CD4-positive, alpha-beta T cell treated with Interleukin-17A for 1 hour (primary cell): Measurements from ENCODE around the gene EIF2D.
A peak's percentile ranks its signal among the peaks of the same experiment; 100 is the strongest.
"Not testable (repeated sequence)": the region's sequence is repeated elsewhere in the genome, so short reads cannot be mapped to it uniquely, and the experiment has no call there.

Experiments used
- DNase-seq: peaks from one replicate; pipeline ENCODE4 v3.0.0-alpha.2; 2020

The EIF2D gene

DNA sequence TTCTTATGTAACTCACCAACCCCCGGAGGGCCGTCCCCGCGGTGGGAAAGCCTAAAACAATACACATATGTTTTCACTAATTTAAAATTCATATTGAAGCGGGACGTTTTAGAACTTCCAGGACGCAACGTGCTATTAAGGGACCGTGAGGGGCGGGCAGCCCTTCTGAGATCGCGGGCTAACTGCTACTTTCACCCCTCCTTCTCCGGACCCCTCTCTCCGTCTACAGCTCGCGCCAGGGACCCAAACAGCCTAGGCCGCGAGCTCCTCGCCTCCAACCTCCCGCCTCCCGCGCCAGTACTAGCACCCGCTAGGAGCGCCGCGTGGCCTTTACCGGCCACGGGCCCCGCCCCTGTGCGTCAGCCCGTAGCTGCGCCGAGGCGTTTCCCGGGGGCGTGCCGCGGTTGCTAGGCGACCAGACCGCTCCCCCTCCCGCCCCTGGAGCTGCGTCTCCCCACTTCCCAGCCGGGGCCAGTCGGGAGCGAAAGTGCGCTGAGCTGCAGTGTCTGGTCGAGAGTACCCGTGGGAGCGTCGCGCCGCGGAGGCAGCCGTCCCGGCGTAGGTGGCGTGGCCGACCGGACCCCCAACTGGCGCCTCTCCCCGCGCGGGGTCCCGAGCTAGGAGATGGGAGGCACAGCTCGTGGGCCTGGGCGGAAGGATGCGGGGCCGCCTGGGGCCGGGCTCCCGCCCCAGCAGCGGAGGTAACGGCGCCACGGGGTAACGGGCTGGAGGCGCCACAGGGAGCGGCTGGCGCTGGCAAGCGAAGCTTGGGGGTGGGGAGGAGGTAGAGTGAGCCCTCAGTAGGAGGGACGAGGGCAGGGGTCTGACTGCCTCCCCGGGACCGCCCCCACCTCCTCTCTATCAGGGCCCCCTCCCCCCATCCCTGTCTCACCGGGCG lies 23.1 kb upstream of the EIF2D start, which contains the start of gene DYRK3:
Gene DYRK3, plus strand, starts transcription at position 457 of the 898 bp plus-strand sequence. Its CDS starts 168 bp downstream, at position 625.
- DNase-seq = peak; percentile 89

DNA sequence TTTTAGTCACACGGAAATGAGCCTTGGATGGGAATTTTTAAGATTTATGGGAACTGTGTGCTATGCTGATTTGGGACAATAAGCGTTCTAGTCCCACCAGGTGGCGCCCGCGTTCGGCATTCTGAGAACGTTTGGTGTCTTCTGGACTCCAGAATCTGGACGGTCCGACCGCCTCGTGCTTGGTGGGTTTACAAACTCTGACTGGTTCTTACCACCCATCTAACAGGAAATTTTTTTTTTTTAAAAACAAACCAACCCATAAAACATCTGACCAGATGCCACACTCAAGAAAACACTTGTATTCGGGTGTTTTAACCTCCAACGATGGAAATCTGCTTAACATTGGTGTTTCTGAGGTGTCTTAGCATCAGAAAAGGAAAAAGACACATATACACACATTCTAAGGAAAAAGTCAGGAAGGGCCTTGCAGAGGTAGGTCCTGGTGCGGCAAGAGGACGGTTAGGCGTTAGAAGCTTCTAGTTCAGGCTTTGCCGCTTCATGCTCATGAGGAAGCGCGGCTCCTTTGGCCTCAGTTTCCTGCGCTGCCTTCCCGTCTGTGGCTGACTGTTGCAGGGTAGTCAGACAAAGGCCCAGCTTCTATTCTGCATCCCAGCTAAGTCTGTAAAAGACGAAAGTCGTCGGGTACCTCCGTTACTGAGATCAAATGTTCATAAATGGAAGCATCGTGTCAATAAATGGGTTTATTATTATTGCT lies 22.3 kb upstream of the EIF2D start:
- peak; percentile 73 for DNase-seq

DNA sequence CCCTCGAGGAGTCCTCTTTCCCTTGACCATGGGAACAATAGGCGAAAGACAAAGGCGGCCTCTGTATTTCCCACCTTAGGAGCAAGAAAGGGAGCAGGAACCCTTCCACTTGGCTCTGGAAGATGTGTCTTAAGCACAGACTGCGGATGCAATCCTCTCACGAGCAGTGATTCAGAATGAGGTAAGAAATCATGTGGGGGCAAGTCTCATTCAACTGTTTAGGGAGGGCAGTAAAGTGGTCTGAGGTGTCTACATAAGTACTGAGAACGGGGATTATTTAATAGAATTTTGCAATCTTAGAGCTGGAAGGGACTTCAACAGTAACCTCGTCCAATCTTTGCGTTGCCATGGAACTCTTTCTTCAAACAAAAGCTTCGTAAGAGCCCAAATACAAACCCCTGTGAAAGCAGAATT lies 21.4 kb upstream of the EIF2D start:
- no peak for DNase-seq

DNA sequence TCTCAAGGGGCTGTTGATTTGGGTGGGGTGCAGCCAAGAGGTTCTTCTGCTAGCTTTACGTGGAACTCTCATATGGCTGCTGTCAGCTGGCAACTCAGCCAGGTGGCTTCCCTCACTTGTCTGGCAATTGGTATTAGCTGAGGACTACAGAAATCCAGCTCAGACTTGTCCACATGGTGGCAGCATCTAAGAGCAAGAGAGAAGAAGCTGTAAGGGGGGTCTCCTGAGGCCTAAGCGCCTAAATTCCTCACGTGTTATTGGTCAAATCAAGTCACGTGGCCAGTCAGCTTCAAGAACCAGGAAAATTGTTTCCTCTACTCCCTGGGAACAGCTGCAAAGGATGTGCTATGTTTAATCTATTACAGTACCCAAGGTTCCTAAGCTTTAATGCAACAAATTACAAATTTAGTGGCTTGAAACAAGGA lies 18.8 kb upstream of the EIF2D start:
- DNase-seq = peak; percentile 41

DNA sequence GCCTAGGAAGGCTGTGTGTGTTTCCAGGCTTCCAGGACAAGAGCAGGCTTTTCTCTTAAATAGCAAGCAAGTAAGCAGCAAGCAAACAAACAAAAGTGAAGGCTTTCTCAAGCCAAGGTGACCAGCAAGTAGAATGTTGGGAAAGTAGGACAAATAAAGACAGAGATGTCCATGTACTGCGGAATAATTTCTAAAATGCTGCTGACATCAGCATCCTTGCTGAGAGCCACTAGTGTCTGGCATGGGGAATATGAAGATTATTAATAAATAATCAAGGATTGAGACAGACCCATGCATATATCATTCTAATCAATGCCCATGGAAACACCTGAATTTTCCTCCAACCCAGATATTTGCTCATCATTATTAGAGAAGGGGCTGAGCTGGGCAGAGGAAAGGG lies 16.7 kb upstream of the EIF2D start:
- no peak for DNase-seq

DNA sequence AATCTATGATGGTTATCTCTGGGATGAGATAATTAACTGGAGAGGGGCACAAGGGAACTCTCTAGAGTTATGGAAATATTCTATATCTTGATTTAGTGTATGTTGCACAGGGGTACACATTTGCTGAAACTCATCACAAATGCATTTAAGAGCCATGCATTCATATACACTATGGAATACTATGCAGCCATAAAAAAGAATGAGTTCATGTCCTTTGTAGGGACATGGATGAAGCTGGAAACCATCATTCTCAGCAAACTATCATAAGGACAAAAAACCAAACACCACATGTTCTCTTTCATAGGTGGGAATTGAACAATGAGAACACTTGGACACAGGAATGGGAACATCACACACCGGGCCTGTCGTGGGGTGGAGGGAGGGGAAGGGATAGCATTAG lies 14.1 kb upstream of the EIF2D start:
- not testable (repeated sequence) for DNase-seq

DNA sequence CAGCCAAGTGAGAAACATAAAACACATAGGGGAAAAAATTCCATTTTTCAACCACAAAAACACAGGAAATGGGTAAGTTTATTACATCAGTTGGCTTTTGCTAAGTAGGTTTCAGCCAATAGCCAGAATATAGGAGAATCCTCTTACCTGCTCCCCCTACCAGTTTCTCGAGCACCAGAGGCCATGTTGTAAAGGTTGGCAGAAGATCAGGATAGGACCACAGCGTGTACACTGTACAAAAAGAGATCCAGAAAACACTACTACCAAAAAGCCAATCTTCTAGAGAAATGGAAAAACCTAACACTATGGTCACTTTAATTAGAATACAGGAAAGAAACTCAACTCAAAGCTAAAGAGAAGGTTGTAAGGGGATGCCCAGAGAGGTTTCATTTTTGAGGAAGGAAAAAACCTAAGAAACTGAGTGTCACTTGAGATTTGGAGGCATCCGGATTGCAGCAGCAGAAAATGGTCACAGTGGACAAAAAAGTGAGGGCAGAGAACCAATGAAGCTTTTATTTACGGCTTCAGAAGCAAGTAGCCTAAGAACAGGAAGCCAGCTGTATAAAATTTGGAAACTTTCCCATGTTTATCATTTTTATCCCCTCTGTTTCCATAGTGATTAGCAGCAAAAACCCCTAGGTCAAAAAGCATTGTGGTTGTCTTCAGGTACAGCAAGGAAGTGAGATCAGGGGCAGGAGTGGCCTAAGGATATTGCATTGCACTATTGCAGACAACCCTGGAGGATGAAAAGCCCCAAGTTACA lies 2.9 kb downstream of the EIF2D start:
- DNase-seq = no peak

DNA sequence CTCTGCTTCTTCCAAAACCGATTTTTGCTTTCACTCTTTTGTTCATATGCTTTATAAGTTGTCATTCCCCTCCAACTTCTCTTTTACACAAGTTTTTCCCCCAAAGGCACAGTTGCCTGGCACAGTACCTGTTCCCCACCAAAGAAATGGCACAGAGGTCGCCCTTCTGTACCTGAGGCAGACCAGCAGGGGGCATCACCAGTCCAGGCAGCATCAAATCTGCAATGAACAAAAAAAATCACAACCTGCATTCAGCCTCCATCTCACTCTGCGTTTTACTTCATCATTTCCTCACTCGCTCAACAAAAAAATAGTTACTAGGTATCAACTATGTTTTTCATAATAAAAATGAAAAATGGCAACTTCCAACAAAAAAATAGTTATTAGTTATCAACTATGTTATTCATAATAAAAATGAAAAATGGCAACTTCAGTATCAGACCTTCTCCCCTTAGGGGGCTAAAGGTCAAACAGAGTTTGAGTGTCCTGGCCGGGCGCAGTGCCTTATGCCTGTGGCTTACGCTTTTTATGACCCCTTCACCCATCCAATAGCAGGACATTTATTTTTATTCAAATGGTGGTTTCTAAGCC lies 4.1 kb downstream of the EIF2D start:
- DNase-seq = peak; percentile 68

DNA sequence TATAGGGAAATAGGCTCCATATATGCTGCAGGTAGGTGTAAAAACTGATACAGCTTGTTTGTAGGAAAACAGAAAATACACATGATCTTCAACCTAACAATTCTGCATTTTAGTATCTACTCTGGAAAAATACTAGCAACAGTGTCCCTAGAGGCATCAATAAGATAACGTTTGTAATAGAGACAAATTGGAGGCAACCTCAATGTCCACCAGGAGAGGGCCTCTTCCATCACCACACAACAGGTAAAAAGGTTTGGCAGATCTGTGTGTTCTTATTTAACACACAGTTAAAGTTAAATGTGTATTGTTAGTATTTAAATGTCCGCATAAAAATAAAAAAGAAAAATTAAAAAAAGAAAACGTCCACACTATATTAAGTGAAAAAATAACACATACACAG lies 5.4 kb downstream of the EIF2D start:
- DNase-seq = peak; percentile 25

DNA sequence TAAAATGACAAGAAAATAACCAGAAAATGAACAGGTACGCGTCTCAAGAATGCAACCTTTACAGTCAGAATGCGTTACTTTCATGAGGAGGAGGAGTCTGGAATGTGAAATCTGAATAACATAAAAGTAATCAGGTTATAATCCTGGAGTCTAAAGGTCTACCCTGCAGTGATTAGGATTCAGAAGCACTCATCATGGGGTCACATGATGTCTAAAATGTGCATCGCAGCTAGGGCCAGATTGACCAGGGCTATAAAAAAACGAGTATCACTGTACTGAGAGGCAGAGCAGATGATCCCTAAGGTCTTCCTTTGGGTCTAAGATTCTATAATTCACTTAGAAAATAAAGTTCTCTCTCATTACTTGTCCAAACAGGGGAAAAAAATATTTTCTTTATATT lies 7.4 kb downstream of the EIF2D start:
- no peak for DNase-seq

DNA sequence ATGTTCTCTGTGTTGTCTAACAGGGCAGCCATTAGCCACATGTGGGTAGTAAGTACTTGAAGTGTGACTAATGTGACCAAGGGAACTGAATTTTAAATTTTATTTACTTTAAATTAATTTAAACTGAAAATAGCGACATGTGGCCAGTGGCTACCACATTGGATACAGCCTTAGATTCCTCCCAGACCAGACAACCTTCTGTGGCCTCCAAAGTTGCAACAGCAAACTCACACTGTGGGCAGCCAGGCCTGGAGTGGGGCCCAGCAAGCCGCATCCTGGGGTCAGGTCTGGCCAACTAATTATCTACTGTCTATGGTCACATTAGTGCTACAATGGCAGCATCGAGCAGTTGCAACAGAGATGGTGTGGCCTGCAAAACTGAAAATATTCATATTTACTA lies 11.7 kb downstream of the EIF2D start:
- no peak for DNase-seq

DNA sequence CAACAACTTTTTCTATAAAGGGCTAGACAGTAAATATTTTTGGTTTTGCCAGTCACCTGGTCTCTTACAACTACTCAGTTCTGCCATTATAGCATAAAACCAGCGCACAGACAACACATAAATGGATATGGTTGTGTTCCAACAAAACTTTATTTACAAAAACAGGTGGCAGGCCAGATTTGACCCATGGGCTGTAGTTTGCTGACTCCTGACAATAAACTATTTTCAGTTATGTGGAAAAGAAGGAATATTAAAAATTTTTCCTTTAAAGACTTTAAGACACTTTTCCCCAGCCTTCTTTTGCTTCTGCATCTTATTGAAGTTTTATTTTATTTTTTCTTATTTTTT lies 16.0 kb downstream of the EIF2D start:
- no peak for DNase-seq

DNA sequence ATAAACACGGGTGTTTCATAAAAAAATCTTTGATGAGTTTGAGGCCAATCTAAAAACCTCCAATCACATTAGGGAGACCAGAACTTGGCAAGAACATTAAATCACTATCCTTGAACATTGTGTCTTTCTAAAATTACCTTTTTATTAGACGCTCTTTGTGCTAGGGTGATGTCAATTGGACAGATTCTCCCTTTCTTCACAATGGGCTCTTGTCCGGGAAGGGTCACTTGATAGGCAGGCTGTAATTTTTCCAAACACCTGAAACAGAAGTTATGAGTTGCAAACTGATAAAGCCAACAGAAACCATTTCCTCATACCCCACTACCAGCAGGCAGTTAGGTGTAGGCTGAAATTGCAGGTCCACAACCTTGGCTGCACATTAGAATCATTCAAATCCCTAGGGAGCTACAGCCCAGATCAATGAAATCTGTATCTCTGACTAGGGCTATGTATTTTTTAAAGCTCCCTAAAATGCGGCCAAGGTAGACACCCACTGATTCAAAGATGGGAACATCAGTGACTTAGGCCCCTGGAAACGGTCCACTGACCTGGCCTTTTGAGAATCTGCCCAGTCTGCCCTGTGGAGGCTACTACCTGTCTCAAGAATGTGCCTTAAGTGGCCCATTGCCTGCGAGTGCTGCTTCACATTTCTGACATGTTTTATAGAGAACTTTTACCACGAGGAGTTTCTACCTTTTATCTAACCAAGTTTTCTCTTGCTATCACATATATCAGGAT lies 16.5 kb downstream of the EIF2D start:
- no peak for DNase-seq

DNA sequence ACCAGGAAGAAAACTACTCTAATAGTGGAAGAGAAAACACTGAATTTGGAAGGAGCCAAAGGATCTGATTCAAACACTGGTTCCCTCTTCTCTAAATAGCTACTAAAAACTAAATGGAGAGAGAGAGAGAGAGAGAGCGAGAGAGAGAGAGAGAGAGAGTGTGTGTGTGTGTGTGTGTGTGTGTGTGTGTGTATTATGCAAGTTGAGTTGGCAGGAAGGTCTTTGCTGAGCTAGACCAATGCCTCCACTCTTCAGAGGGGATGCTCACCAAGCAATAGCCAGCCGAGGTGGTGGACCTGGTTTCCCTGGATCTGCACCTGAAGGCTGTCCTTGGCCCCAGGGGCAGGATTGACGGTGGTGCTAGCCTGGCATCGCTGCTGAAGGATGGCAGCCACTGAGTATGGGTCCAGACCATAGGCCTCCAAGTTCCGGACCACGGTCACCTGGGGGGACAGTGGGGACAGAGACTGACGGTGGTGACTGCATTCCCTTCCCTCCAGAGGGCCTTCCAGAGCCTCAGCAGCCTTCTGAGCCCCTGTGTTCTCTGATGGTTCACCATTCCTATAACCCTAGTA lies 18.8 kb downstream of the EIF2D start:
- DNase-seq = no peak

DNA sequence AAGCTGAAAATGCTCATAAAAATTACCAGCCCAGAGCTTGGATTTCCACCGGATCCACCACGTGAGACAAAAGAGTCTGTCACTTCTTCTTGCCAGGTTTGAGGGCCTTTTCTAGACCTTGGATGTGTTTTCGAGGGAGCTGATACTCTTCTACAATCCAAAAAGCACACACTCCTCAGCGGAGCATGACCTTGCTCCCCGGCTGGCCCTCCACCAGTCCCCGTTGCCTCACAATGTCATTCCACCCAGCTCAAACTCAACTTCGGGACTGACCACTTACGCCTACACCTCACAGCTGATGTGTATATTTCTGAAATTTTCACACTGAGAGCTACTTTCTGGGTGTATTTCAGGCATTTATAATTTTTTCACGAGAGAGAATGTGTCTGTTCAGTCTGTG lies 20.6 kb downstream of the EIF2D start:
- no peak for DNase-seq

DNA sequence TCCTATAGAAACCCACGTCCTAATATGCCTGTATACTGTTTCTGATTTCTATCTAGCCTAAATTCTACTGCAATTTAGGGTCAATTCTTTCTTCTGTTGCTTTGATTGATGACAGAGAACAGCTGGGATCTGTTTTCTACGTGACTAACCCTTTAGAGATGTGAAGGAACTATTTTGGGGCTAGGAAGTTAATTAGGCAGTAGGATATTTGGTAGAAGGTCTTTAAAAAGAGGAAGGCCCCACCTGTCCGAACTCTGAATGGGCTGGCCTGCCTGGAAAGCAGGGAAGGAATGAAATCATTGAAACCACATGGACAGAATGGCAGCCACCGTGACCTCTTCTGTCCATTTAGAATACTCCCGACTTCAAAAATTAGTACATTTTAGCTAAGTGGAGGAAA lies 21.0 kb downstream of the EIF2D start:
- DNase-seq = no peak

DNA sequence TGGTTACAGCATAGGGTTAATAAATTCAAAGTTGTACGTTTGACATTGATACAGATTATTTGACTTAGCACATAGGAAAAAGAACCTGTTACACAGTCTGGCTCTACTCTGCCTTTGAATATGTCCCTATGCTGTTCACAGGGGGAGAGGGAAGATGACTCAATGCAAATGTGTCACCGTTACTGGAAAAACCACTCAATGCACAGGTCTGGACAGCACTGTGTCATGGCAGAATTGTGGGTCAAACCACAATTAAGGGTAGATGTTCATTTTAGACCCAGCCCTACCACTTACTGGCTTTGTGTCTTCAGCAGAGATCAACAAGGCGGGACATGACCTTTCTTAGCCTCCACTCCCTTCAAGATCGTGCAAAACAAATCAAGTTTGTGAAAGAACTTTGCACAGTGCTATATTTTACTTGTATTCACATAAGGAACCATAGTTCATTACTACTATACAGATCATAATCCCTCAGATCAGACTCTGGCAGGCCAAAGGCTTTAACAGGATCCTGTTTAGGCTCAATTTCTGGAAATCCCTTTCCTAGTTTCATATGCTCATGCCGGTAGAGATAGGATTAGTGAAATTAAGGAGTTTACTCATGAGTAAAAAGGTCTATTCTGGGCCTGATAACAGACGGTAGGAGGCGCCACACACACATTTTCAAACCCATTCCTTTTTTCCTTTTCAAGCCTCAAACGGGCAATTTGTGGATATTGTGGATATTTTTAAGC lies 22.1 kb downstream of the EIF2D start:
- peak; percentile 68 for DNase-seq

DNA sequence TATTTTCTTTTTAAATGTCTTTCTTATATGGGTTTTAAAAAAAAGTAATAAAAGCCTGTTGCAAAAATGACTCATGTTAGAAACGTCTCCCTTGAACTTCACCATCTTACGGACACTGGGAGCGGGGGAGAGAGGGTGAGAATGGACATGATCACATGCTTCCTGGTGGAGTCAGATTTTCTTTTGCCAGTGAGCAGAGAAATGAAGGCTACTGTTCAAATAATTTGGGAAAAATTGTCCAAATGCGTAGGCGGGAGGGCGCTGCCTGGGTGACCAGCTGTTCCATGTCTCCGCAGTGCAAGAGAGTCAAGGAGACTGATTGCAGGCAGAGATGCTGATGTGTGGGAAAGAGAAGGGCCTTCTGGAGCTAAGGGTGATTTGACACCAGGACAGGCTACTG lies 23.1 kb downstream of the EIF2D start:
- no peak for DNase-seq

DNA sequence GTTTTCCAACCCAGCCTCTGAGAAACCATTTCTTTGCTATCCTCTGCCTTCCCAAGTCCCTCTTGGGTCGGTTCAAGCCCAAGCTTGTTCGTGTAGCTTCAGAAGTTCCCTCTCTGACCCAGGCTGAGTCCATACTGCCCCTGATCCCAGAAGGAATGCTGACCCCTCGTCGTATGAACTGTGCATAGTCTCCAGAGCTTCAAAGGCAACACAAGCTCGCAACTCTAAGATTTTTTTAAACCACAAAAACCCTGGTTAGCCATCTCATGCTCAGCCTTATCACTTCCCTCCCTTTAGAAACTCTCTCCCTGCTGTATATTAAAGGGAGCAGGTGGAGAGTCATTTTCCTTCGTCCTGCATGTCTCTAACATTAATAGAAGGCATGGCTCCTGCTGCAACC lies 23.8 kb downstream of the EIF2D start:
- no peak for DNase-seq

DNA sequence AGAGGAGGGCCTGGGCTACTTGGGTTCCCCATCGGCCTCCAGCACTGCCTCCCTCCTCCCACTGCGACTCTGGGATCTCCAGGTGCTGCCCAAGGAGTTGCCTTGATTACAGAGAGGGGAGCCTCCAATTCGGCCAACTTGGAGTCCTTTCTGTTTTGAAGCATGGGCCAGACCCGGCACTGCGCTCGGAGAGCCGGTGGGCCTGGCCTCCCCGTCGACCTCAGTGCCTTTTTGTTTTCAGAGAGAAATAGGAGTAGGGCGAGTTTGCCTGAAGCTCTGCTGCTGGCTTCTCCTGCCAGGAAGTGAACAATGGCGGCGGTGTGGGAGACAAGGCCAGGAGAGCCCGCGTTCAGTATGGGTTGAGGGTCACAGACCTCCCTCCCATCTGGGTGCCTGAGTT lies 24.4 kb downstream of the EIF2D start:
- DNase-seq = no peak
